ENCODE measurements around the gene FHL2.

Gene FHL2

GRCh38 chr2:105417857-105418436 lies 19.1 kb upstream of the FHL2 start:
- H3K4me1 ChIP-seq, result no peaks in the 10 kb centered on the region

GRCh38 chr2:105416156-105416555 lies 17.3 kb upstream of the FHL2 start:
- no peak for TF ChIP-seq CTCF (IDR thresholded peaks at IDR 0.05; ENCODE audit: low read depth, low read length)
- H3K27me3 ChIP-seq, result no peaks in the 10 kb centered on the region
- H3K36me3 ChIP-seq, result no peaks in the 10 kb centered on the region
- H3K4me3 ChIP-seq (ENCODE audit: low read depth, low read length), result no peak overlapping the region
- H3K9me3 ChIP-seq, result no peaks in the 10 kb centered on the region
- no peak for DNase-seq
- no peaks in the 10 kb centered on the region for H3K4me1 ChIP-seq

More at GRCh38 chr2:105417857-105418436, 19.1 kb upstream of the FHL2 start:
- Histone ChIP-seq H3K27me3 (no peaks in the 10 kb centered on the region), H3K4me3 (ENCODE audit: low read depth, low read length) (no peak overlapping the region), H3K9me3 (no peaks in the 10 kb centered on the region), H3K36me3 (no peaks in the 10 kb centered on the region)
- TF ChIP-seq CTCF (IDR thresholded peaks at IDR 0.05; ENCODE audit: low read depth, low read length), result no peak
- no peak for DNase-seq

- Histone ChIP-seq H3K36me3 (no peaks in the 10 kb centered on the region), H3K27me3 (no peaks in the 10 kb centered on the region), H3K9me3 (no peaks in the 10 kb centered on the region), H3K4me3 (ENCODE audit: low read depth, low read length) (no peak overlapping the region), H3K4me1 (no peaks in the 10 kb centered on the region)
- DNase-seq, result no peak
- TF ChIP-seq CTCF (IDR thresholded peaks at IDR 0.05; ENCODE audit: low read depth, low read length), result no peak
Observed at GRCh38 chr2:105415007-105415406, 16.2 kb upstream of the FHL2 start.

- H3K4me3 ChIP-seq (ENCODE audit: low read depth, low read length), result no peak overlapping the region
- no peak for TF ChIP-seq CTCF (IDR thresholded peaks at IDR 0.05; ENCODE audit: low read depth, low read length)
- DNase-seq, result no peak
- no peaks in the 10 kb centered on the region for H3K9me3 ChIP-seq
- no peaks in the 10 kb centered on the region for H3K36me3 ChIP-seq
- no peaks in the 10 kb centered on the region for H3K4me1 ChIP-seq
- H3K27me3 ChIP-seq, result no peaks in the 10 kb centered on the region
Observed at GRCh38 chr2:105413206-105413605, 14.4 kb upstream of the FHL2 start.

GRCh38 chr2:105412584-105412983 lies 13.7 kb upstream of the FHL2 start:
- no peak for DNase-seq
- no peaks in the 10 kb centered on the region for H3K27me3 ChIP-seq
- no peak for TF ChIP-seq CTCF (IDR thresholded peaks at IDR 0.05; ENCODE audit: low read depth, low read length)
- H3K4me1 ChIP-seq, result no peaks in the 10 kb centered on the region
- no peak overlapping the region for H3K4me3 ChIP-seq (ENCODE audit: low read depth, low read length)
- no peaks in the 10 kb centered on the region for H3K9me3 ChIP-seq
- H3K36me3 ChIP-seq, result no peaks in the 10 kb centered on the region

- Histone ChIP-seq H3K36me3 (no peaks in the 10 kb centered on the region), H3K9me3 (no peaks in the 10 kb centered on the region), H3K27me3 (no peaks in the 10 kb centered on the region), H3K4me1 (0 out of 2 replicates have a peak, but pooled peaks cover under 1% of the 10 kb centered on the region), H3K4me3 (ENCODE audit: low read depth, low read length) (no peak overlapping the region)
- DNase-seq, result no peak
- TF ChIP-seq CTCF (IDR thresholded peaks at IDR 0.05; ENCODE audit: low read depth, low read length), result no peak
Observed at GRCh38 chr2:105411720-105412407, 13.0 kb upstream of the FHL2 start.

Measured in BE2C (cell line).